Activated CD4-positive, alpha-beta T cell treated with anti-CD3 and anti-CD28 coated beads for 1 hour (primary cell): ENCODE measurements around the gene RGMA.

Experiments
- DNase-seq: peaks from one replicate; pipeline ENCODE4 v3.0.0-alpha.2; 2020

RGMA gene, protein sequence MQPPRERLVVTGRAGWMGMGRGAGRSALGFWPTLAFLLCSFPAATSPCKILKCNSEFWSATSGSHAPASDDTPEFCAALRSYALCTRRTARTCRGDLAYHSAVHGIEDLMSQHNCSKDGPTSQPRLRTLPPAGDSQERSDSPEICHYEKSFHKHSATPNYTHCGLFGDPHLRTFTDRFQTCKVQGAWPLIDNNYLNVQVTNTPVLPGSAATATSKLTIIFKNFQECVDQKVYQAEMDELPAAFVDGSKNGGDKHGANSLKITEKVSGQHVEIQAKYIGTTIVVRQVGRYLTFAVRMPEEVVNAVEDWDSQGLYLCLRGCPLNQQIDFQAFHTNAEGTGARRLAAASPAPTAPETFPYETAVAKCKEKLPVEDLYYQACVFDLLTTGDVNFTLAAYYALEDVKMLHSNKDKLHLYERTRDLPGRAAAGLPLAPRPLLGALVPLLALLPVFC

GRCh38 chr15:93088981-93089726 is at the start of gene RGMA:
Gene RGMA (minus strand): TSS chr15:93089211. CDS start chr15:93088932, 279 bp downstream.
- no peak for DNase-seq

DNA sequence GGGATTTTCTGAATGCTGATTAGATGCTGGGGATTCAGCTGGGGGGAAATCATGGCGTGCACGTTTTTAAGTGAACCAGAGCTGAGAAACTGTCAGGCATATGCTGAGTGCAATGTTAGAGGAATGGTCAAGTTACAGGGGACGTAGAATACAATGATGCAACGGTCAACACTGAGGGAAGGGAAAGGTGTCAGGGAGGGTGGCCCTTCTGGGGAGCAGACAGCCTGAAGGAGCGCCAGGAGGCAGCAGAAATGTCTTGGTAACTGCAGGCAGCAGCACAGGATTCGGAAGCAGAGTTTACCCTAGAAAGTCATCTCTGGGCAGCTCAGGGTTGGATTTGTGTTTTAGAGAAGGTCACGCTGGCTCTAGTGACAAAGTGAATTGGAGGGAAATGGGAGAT is 47.6 kb upstream of the RGMA start:
- no peak for DNase-seq

GRCh38 chr15:93135997-93136397 is 47.0 kb upstream of the RGMA start:
- DNase-seq: no peak

DNA sequence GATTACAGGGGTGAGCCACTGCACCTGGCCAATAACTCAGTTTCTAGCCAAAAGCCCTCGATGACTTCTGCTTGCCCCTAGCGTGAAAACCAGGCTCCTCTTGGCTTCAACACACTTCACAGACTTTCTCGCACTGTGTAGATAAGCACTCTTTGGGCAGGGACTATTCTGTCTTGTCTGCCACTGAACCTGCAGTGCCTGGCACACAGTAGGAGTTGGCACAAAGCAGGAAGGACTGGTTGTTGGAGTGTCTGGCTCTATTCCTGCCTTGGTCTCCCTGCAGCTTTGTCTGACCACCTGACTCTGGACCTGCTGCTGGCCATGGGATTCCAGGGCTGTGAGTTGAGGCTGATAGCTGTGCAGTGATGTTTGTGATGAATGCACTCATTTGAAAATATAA is 46.4 kb upstream of the RGMA start:
- DNase-seq: no peak

DNA sequence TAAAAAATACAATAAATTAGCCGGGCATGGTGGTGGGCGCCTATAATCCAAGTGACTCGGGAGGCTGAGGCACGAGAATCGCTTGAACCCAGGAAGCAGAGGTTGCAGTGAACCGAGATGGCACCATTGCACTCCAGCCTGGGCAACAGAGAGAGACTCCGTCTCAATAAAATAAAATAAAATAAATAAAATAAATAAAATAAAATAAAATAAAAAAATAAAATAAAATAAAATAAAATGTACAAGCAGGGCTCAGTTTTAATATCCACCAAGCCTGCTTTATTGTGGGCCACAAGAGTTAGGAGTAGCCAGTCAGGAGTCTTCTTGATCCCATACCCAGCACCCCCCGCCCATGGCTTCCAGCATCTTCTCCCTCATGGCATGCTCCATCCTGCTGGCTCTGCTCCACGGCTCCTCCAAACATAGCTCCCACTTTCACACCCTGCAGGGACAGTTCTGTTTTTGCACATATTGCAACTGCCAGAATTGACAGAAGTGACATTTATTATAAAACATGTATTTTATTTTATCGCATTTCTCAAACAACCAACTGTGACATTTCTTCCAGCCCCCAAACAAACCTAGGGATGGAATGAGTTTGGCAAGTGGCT is 42.6 kb upstream of the RGMA start:
- DNase-seq: no peak

DNA sequence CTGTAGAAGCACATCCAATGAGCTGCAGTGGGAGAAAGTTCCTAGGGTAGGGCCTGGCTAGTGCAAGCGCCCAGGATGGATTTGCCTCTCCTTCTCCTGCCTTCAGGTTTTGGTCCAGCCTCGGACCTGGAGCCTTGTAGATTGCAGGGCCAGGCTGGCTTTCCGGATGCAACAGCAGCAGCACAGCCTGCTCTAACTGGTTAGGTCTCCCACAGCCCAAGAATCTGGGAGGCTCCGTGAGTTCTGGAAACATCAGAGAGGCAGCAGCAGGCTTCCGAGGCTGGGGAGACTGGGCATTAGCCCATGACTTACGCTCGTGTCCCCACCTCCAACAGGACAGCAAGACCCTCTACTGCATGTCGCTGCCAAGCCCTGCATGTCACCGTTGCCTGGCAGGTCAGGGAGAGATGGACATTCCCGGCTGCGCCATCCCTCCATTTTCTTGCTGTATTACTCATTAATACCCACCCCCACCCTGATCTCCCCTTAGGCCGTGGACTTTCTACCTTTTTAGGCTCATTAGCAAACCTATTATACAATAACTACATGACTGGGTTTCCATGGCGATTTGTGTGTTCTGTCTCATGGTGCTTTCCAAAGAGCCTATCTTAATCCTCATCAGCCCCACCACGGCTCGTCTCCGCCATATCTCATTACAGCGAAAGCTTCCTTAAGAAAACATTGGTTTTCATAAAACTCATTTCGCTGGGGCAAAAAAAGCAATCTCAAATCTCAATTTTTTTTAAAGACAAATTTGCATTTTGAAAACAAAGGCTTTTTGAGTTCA is 40.9 kb upstream of the RGMA start:
- DNase-seq: no peak

DNA sequence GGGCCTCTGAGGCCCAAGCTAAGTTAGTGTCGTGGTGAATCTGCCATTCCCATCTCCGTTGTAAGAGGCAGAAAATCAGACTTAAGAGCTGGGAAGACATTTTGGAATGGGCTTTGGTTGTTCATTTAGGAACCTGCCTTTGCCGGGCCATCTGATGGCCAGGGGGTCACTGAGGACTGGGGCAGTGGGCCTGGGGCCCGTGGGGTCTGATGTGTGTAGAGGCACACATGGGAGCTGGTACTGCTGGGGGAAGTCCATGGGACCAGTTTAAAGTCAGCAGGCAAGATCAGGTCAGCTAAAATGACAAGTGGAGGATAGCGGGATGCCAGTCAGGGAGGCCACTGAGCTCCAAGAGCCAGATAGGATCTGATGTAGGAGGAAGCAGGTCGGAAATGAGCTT is 38.3 kb upstream of the RGMA start:
- no peak for DNase-seq

DNA sequence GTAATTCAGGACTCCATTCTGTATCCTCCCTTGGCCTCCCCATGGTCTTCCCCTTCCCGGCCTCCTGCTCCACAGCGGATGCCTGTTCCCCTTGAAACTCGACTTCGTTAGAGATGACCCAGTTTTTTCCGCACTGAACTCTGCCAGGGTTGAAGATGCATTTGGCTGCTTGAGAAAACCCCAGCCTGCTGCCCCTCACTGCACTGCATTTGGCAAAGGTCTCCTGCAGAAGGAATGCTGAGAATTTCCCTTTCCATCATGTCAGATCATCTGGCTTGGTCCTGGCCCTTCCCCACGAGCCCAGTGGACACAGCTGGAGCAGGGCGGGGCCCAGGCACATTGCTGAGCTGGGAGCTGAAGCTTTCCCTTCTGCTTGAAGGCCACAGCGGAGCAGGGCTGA is 37.6 kb upstream of the RGMA start:
- DNase-seq: no peak

DNA sequence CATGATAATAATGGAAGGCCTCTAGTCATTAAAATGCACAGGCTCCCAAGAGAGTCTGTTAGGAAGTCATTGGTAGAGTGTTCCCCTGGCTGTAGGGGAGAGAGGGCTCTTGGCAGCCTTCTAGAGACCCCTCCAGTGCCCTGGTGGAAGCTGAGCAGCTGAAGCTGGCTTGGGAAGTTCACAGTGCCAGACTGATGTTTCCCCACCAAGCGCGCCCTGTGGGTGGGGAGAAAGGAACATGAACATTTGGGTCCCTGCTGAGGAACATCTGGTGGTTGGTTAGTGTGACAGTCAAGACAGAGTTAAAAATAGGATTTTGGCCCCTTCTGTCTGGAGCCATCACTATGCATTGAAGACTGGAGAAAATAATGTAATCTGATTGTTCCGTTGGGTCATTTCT is 37.1 kb upstream of the RGMA start:
- DNase-seq: no peak

DNA sequence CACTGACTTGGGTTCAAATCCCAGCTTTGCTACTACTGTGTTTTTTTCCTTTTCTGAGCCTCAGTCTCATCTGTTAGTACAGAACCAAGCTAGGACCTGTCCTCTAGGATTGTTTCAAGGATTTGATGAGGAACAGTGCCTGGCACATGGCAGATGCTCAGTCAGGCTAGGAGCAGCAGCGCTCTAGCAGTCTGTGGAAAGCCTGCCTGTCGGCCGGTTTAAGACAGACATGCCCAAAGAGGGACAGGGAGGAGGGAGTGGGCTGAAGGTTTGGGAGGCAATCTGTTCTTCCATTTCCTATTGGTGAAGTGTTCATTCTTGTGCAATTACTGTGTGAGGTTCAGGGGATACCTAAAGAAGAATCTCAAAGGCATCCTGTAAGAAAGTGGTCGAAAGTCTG is 35.1 kb upstream of the RGMA start:
- DNase-seq: no peak

- DNase-seq: no peak
Measured at GRCh38 chr15:93121973-93122910, 33.2 kb upstream of the RGMA start.

DNA sequence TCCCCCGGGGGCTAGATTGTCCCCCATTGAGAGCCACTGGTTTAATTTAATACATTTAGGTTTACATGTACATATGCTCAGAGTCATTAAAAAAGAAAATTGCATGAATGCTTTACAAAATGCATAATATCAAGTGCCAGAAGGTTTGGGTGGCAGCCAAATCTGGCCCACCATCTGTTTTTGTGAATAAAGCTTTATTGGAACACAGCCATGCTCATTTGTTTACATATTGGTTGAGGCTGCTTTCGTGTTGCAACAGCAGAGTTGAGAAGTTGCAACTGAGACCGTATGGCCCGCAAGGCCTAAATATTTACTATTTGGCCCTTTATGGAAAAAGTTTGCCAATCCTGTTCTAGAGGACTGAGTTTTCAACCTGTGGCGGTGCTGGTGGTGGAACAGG is 32.1 kb upstream of the RGMA start:
- DNase-seq: no peak

DNA sequence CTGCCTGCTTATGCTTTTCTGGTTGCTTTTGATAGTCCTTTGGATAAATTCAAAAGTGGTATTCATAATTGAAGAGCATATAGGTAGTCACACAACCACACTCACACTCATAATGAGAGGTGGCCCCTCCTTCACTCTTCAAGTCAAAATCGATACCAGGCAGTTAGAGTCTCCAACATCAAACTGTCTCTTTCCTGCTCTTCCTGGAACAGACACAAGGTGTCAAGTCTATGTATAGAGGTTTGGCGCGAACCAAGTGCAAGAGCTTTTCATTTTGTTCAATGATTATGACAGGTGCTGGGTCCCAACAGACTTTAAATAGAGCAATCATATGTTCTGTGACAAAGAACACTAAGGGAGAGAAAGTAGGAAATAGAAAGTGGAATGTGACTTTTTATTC is 29.9 kb upstream of the RGMA start:
- no peak for DNase-seq

GRCh38 chr15:93111451-93111850 is 22.4 kb upstream of the RGMA start:
- no peak for DNase-seq

GRCh38 chr15:93110502-93111040 is 21.6 kb upstream of the RGMA start:
- no peak for DNase-seq

- DNase-seq: no peak
Measured at GRCh38 chr15:93109336-93110102, 20.5 kb upstream of the RGMA start.

- no peak for DNase-seq
Measured at GRCh38 chr15:93107646-93108045, 18.6 kb upstream of the RGMA start.

- DNase-seq: no peak
Measured at GRCh38 chr15:93105485-93105884, 16.5 kb upstream of the RGMA start.

DNA sequence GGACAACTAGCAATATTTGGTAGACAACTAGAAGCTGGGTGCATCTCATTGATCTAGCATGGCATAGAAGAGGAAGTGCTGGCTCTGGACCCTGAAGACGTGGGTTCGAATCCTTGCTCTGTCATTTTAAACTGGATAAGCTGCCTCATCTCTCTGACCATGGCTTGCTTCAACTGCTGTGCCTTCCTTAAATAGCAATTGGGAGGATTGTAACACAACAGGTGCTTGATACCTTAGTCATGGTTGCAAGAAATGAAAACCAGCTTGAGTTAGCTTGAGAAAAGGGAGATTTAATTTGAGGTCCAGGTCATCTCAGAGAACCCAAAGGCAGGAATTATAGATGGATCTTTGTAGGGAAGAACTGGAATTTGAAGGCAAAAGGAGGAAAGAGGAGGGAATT is 14.8 kb upstream of the RGMA start:
- no peak for DNase-seq

DNA sequence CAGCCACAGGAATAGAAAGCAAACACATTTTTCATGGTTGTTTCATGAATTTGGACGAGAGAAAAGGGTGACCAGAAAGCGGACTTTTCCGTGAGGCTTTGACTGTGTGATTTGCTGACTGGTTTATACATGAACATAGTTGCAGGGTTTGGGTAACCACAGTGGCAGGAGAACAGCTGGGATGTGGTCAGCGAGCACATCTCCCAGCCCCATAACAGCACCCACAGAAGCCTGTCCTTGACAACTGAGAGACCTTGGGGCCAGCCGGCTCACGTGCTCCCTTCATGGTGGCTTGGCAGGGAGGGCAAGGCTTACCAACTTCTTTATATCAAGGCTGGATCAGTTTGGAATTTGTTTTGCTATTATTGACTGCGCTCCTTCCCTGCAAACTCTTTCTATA is 13.2 kb upstream of the RGMA start:
- no peak for DNase-seq

DNA sequence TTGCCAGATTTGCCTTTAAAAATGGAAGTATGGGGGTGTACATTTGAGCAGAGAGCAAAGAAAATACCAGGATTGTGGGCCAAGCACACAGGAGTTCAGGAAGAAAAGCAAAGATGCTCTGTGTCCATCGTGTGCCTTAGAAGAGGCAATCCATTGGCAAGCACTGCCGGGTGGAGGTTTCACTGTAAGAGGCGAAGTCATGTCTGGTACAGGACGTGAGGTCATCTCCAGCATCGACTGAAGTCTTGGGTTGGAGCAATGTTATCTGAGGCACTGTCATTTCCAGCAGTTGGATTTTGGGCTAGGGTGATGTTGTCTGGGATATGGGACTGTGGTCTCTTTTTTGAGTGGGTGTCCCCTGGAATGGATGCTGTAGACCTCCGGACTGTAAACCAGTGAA is 4.8 kb upstream of the RGMA start:
- no peak for DNase-seq
